ENCODE measurements around the gene AMY1C.
"Not testable (repeated sequence)": the region's sequence is repeated elsewhere in the genome, so short reads cannot be mapped to it uniquely, and the experiment has no call there.

DNA sequence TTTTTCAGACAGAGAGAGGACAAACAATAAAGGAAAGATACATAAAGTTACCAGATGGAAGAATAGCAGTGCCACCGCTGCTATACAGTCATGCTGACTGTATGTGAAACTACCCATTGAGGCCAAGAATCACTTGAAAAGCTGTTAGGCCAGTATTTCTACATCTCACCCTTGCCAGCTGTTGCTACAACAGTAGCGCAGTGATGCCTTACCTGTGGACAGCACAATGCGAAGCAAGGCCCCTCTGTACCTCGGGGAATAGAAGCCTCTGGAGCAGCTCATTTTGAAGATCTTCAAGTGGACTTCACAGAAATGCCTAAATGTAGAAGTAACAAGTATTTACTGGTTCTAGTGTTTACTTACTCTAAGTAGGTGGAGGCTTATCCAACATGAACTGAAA, 49.0 kb upstream of the AMY1C start:
- TF ChIP-seq, protein P1, sequence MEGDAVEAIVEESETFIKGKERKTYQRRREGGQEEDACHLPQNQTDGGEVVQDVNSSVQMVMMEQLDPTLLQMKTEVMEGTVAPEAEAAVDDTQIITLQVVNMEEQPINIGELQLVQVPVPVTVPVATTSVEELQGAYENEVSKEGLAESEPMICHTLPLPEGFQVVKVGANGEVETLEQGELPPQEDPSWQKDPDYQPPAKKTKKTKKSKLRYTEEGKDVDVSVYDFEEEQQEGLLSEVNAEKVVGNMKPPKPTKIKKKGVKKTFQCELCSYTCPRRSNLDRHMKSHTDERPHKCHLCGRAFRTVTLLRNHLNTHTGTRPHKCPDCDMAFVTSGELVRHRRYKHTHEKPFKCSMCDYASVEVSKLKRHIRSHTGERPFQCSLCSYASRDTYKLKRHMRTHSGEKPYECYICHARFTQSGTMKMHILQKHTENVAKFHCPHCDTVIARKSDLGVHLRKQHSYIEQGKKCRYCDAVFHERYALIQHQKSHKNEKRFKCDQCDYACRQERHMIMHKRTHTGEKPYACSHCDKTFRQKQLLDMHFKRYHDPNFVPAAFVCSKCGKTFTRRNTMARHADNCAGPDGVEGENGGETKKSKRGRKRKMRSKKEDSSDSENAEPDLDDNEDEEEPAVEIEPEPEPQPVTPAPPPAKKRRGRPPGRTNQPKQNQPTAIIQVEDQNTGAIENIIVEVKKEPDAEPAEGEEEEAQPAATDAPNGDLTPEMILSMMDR (IDR thresholded peaks at IDR 0.05): not testable (repeated sequence)
- TF ChIP-seq POLR2A, EP300 (IDR thresholded peaks at IDR 0.05): not testable (repeated sequence)
